Inflammatory macrophage (primary cell): ENCODE results near the gene SOX30.
A peak's percentile ranks its signal among the peaks of the same experiment; 100 is the strongest.

ENCODE experiments used
- DNase-seq, 2 donors: peaks; one replicate each; pipeline ENCODE4 v3.0.0-alpha.2; 2020 to 2022

The SOX30 gene

DNA sequence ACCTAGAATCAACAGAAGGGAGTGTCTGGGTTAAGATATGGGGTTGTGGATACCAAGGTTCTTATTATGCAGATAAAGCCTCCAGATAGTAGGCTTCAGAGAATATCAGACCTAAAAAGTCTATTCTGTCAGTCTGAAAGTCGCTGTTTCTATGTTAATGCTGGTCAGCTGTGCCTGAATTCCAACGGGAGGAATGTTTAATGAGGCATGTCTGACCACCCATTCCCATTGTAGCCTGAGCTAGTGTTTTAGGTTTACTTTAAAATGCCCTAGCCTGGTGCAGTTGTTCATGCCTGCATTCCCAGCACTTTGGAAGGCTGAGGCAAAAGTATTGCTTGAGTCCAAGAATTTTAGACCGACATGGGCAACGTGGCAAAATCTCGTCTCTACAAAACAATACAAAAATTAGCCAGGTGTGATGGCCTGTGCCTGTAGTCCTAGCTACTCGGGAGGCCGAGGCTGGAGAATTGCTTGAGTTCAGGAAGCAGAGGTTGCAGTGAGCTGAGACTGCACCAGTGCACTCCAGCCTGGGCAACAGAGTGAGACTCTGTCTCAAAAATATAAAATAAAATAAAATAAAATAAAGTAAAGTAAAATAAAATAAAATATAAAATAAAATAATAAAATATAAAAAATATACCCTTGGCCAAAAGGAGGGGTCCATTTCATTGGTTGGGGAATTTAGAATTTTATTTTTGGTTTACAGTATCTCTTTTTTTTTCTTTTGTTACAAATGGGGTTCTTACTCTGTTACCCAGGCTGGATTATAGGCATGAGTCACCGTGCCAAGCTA, 7.8 kb upstream of the SOX30 start:
- no peak for DNase-seq

DNA sequence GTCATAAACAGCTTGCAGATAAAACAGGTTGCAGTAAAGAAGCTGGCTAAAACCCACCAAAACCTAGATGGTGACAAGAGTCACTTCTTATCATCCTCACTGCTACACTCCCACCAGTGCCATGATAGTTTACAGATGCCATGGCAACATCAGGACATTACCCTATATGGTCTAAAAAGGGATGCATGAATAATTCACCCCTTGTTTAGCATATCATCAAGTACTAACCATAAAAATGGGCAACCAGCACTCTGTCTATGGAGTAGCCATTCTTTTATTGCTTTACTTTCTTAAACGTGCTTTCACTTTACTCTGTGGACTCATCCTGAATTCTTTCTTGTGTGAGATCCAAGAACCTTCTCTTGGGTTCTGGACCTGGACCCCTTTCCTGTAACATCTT, 6.7 kb upstream of the SOX30 start:
- DNase-seq = no peak

DNA sequence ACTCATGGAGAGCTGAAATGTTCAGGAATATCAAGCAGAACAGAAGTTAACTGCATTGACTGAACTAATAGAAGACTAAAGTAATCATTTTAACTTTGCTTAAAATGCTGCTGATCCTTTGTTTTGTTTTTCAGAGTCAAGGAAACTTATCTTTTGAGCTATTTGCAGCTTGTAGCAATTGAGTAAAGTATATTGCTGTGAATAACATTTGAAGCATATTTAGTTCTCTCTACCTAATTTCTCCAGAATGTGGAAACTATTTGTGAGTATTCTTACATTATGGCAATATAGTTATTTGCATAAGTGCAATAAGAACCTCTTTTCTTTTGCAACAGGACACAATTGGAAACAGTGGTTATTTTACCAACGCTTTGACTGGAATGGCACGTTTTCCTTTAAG, 5.3 kb upstream of the SOX30 start:
- DNase-seq = no peak

GRCh38 chr5:157651623-157652376, 438 bp downstream of the SOX30 start:
- peak; percentile 58 to 69 for DNase-seq

- DNase-seq = no peak
Measured at GRCh38 chr5:157650991-157651611, 1.1 kb downstream of the SOX30 start.

DNA sequence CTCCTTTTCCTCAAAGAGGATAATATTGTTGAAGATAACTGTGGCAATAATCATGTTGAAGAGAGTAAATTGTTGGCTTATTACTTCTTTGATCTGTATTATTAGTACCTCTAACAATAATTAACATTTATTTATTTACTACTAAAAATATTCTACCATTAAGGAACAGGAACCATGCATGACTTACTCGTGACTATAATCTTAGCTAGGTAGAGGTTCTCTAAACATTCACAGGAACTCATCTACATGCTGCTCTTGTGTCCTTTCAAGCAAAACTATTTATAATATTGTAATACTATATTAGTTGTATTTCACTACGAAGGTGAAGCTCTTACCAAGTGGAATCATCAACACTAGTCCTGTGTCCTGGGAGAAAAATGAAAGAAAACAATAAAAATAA, 3.1 kb downstream of the SOX30 start:
- DNase-seq = no peak

DNA sequence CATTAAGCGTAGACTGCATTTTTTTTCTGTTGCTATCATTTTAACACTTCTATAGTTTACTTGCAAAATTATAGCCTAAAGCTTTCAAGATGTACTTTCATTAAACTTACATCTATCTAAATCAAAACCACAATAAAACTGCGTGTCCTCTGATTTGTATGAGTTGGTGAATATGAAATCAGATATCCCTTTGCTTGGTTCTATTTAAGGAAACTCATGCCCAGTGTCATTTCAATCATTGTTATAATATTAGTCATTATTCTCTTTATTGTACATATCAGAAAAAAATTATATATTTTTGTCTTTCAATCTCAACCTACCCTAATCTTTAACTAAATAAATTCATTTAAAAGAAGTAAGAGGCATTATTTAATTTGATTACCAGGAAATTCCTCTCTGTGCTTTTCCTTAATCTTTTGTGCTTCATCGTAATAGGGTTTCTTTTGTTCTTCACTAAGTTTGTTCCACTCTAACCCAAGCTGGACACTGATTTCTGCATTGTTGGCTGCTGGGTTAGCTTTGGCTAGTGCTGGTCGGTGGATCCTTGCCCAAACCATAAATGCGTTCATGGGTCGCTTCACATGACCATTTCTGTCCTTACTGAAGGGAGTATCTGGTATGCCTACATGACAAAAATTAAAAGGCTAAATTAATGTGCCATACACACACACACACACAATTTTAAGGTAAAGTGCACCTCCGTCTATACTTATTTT, 3.8 kb downstream of the SOX30 start:
- DNase-seq = no peak

- no peak for DNase-seq
Measured at GRCh38 chr5:157640406-157641066, 11.7 kb downstream of the SOX30 start.

- DNase-seq = no peak
Measured at GRCh38 chr5:157630341-157630740, 21.9 kb downstream of the SOX30 start.

DNA sequence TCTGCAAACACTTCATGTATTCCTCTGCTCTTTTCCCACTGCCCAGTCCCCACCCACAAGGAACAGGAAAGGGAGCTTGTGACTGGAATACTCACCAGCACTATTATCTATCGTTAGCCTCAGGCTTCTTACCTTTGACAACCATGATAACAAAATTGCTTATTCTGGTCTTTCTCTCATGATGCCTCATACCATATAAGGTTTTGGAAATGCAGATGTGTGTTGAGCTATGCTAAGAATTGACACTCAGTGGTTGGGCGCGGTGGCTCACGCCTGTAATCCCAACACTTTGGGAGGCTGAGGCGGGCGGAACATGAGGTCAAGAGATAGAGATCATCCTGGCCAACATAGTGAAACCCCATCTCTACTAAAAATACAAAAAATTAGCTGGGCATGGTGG, 25.4 kb downstream of the SOX30 start:
- DNase-seq = no peak

GRCh38 chr5:157624144-157624543, 28.1 kb downstream of the SOX30 start:
- DNase-seq = no peak

DNA sequence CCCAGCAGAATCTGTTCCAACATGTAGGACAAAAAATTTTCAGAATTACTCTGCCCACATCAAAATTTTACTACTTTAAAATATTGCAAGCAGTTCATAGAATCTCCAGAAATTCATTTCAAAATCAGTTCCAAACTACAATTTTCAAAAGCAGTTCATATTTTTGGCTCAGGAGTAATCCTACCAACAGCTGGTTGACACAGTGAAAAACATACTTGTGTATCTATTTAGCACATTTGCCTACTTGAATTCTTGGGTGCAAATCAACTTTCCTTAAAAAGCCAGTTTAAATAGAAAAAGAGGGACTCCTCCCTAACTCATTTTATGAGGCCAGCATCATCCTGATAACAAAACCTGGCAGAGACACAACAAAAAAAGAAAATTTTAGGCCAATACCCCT, 31.5 kb downstream of the SOX30 start:
- no peak for DNase-seq

DNA sequence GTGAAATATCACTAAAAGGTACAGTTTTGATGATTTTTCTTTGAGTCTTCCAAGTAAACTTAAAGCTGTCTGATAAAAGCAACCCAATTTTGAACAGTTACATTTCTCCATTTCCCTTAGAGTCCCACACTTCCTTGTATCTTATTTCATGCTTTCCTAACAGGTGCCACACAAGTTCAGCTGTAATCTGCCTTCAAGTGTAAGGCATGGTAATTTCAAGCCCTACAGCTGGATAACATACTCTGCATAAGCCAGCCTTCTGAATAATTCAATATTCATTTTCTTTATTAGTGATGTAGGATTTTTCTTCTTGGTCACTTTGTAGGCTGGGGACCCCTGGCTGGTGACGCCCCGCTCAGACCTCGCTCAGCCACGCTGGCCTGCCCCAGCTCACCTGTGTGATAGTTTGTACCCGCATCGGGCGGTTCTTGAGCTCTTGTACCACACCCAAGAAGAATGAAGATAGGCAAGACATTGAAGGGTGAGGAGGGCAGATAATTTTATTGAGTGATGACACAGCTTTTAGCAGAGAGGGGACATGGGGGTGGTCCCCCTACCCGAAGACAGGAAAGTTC, 34.0 kb downstream of the SOX30 start:
- DNase-seq = no peak

DNA sequence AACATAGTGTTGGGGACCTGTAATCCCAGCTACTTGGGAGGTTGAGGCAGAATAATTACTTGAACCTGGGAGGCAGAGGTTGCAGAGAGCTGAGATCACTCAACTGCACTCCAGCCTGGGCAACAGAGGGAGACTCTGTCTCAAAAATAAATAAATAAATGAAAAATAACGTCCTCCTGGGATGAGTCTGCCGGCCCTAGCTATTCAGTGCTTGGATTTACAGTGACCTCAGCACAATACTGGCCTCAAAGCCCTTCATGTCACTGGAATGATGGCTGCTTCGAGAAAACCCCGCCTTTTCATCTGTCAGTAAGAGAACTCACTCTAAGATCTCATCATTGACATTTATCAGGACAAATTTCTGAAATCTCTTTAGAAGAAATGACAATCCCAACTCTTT, 35.5 kb downstream of the SOX30 start:
- no peak for DNase-seq

GRCh38 chr5:157613385-157614245, 38.6 kb downstream of the SOX30 start:
- peak; percentile 30 to 34 for DNase-seq

GRCh38 chr5:157612581-157612980, 39.7 kb downstream of the SOX30 start:
- DNase-seq = no peak

DNA sequence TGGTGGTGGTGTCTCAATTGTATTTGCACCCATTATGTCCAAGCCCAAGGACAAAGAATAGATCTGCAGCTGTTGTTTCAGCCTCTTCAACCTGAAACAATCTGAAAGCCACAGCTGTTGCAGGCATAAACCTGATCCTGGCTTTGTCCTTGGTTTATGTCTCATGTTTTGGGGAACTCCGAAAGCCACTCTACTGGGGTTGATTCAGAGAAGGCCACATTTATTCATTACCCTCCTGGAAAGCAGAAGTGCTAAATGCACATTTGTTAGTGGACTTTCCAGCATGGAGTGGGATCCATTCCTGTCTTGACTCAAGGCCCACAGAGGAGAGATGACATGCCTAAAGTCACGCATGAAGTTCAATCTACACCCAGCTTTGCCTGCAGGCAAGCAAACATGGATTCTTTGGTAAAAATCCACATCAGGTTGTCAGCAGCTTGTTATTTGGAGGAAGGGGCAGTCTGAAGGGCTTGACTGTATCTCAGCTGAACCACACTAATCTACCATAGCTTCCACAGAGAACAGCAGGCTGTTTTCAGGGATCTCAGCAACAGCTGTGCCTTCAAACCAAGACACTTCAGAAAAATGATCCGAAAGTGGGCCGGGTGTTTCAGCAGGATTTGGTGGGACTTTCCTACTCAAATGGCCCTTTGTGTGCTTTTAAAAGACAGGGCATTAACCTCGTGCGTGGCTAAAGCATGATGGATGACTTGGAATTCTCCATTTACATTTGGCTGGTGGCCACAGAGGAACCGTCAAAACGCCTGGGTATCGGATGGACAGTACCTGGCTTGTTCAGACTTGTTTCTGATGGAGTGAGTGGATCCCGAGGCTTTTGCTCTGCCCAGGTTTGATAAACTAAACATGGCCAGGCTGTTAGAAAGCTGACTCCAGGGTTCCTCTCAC, 40.4 kb downstream of the SOX30 start:
- peak; percentile 59 to 62 for DNase-seq

DNA sequence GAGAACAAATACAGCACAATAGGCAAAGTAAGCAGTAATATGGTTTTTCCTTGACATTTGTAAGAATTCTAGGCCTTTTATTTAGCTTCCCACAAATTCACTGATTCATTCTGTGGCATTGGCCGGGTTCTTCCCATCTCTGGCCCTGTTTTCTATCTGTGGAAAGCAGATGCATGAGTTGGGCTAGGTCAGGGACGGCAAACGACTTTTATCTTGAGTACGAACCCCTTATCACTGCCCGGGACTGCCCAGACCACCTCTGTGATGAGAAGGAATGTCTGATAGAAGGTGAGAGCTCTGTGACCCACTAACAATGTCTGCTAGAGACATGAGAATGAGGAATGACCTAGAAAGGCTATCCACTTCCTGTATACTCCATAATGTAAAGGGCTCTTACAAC, 41.2 kb downstream of the SOX30 start:
- DNase-seq = no peak

- no peak for DNase-seq
Measured at GRCh38 chr5:157608972-157609565, 43.2 kb downstream of the SOX30 start.
